Common myeloid progenitor, CD34-positive (primary cell): ENCODE results near the gene KRT86.
"Not testable (repeated sequence)": the region's sequence is repeated elsewhere in the genome, so short reads cannot be mapped to it uniquely, and the experiment has no call there.

Experiments
- CTCF ChIA-PET: fragments of 350-600 bp; sonication (Branson Sonifier 250); formaldehyde crosslinking; loops from one replicate; lab custom pipeline; 2021; ENCODE audit warnings: antibody characterized with exemption; lab: Charles Lee
- POLR2A ChIA-PET: fragments of 350-600 bp; sonication (Branson Sonifier 250); formaldehyde crosslinking; loops from one replicate; lab custom pipeline; 2021; ENCODE audit warnings: antibody characterized with exemption; lab: Charles Lee
- DNase-seq, 3 donors: peaks; one replicate each; pipeline versions ENCODE4 v3.0.0 to v3.0.0-alpha.2; 2013
- H3K27ac ChIP-seq, 2 experiments: 1 replicate in 1 of 2; 2 replicates in 1 of 2; pipeline ENCODE4 v1.7.0; 2013; ENCODE audit warnings: inconsistent platforms in 2 of 2, low read length in 2 of 2, mild to moderate bottlenecking in 2 of 2, low read depth in 1 of 2, moderate library complexity in 1 of 2; ENCODE audit not compliant: severe bottlenecking in 2 of 2, insufficient read depth in 1 of 2, poor library complexity in 1 of 2
- H3K27me3 ChIP-seq, 5 experiments: replicated peaks in 2 of 5; 1 replicate in 3 of 5; 2 replicates in 2 of 5; pipeline versions ENCODE4 v1.6.1 to v1.7.0; 2013; ENCODE audit warnings: low read length in 4 of 5, mild to moderate bottlenecking in 2 of 5, moderate library complexity in 2 of 5, inconsistent platforms in 1 of 5; ENCODE audit not compliant: insufficient read depth in 5 of 5, control insufficient read depth in 4 of 5
- H3K36me3 ChIP-seq, 4 experiments: 1 replicate in 2 of 4; 2 replicates in 2 of 4; pipeline versions ENCODE4 v1.6.1 to v1.7.0; 2013; ENCODE audit warnings: low read length in 3 of 4, control low read depth in 1 of 4, mild to moderate bottlenecking in 1 of 4; ENCODE audit not compliant: control insufficient read depth in 4 of 4, insufficient read depth in 4 of 4
- H3K4me1 ChIP-seq, 4 experiments: 1 replicate in 3 of 4; 2 replicates in 1 of 4; pipeline versions ENCODE4 v1.6.1 to v1.7.1; 2013; ENCODE audit warnings: low read length in 3 of 4, mild to moderate bottlenecking in 3 of 4, control low read depth in 1 of 4, inconsistent platforms in 1 of 4, moderate library complexity in 1 of 4; ENCODE audit not compliant: control insufficient read depth in 4 of 4, insufficient read depth in 4 of 4; ENCODE audit errors: control extremely low read depth in 1 of 4
- H3K4me3 ChIP-seq, 7 experiments: 1 replicate in 4 of 7; 2 replicates in 3 of 7; pipeline versions ENCODE4 v1.5.1 to v1.7.0; 2013; ENCODE audit warnings: mild to moderate bottlenecking in 7 of 7, low read length in 6 of 7, moderate library complexity in 6 of 7, inconsistent platforms in 2 of 7, low read depth in 2 of 7, control low read depth in 1 of 7; ENCODE audit not compliant: insufficient read depth in 4 of 7, control insufficient read depth in 1 of 7; ENCODE audit errors: extremely low read depth in 1 of 7
- H3K9me3 ChIP-seq, 5 experiments: 1 replicate in 4 of 5; 2 replicates in 1 of 5; pipeline versions ENCODE4 v1.6.1 to v1.7.1; 2013; ENCODE audit warnings: low read length in 4 of 5, mild to moderate bottlenecking in 2 of 5, inconsistent platforms in 1 of 5, low read depth in 1 of 5, moderate library complexity in 1 of 5; ENCODE audit not compliant: control insufficient read depth in 4 of 5, insufficient read depth in 2 of 5; ENCODE audit errors: control extremely low read depth in 1 of 5
- WGBS: methylation state at CpG from one replicate; pipeline ENCODE4 v1.1.5; 2013; ENCODE audit not compliant: insufficient coverage; 5-methylcytosine and 5-hydroxymethylcytosine counted together

The KRT86 gene

GRCh38 chr12:52310622-52311284 lies 36.3 kb downstream of the KRT86 start:
- DNase-seq: peak in 1 of 3 donors; percentile 5
- H3K4me1 ChIP-seq: peaks cover 0 to 11% (median 9%) of the 10 kb centered on the region in 4 experiments
- peaks cover 3 to 62% (median 30%) of the 10 kb centered on the region in 5 experiments for H3K27me3 ChIP-seq
- ChIA-PET POLR2A (no interaction called here), CTCF (interaction anchor here (0.7 to 10.0 kb wide), 14 partner anchors 13 to 232 kb away, joined by 3 to 151 read pairs (median 6); partner anchors contain the start of gene KRT83)
- H3K36me3 ChIP-seq: no peaks in the 10 kb centered on the region
- H3K4me3 ChIP-seq: no peak overlapping the region
- H3K27ac ChIP-seq: no peak overlapping the region
- no peaks in the 10 kb centered on the region for H3K9me3 ChIP-seq
- 95% methylated on average over 3 of the region's 5 CpGs for WGBS

DNA sequence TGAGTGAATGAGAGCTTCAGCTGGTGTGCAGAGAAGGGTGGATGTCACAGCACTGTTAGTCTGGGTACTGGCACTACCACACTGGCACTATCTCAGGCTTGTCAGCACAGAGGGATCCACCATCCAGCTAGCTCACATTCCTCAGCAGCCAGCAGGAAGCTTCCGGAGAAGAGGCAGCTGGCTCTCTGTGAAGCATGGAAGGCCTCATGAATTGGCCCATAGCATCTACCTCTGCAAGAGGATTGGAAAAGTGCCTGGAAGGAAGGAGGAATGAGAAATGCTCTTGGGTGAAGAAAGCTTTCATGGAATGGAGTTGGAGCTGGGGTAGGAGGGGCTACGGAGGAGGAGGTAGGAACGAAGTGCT lies 36.8 kb downstream of the KRT86 start:
- Histone ChIP-seq H3K27me3 (peaks cover 3 to 62% (median 29%) of the 10 kb centered on the region in 5 experiments), H3K9me3 (no peaks in the 10 kb centered on the region), H3K4me1 (peaks cover 0 to 11% (median 9%) of the 10 kb centered on the region in 4 experiments), H3K36me3 (no peaks in the 10 kb centered on the region), H3K4me3 (no peak overlapping the region), H3K27ac (no peak overlapping the region)
- POLR2A ChIA-PET: no interaction called here
- DNase-seq: no peak
- CTCF ChIA-PET: interaction anchor here (0.7 to 10.0 kb wide), 12 partner anchors 12 to 232 kb away, joined by 3 to 151 read pairs (median 7); partner anchors contain the start of gene KRT83
- 100% methylated on average over 3 of the region's 3 CpGs for WGBS

- CTCF ChIA-PET: interaction anchor here (0.9 to 10.0 kb wide), 12 partner anchors 12 to 163 kb away, joined by 3 to 151 read pairs (median 8); partner anchors contain the start of gene KRT83
- Histone ChIP-seq H3K36me3 (no peaks in the 10 kb centered on the region), H3K4me1 (peaks cover 0 to 11% (median 9%) of the 10 kb centered on the region in 4 experiments), H3K27ac (no peak overlapping the region), H3K9me3 (no peaks in the 10 kb centered on the region), H3K27me3 (peaks cover 3 to 54% (median 27%) of the 10 kb centered on the region in 5 experiments), H3K4me3 (no peak overlapping the region)
- no peak for DNase-seq
- POLR2A ChIA-PET: interaction anchor here (0.6 kb wide), 1 partner anchor 64 kb away, joined by 4 read pairs; no protein-coding TSS in a partner anchor
- WGBS: 100% methylated on average over 1 of the region's 4 CpGs
Measured at GRCh38 chr12:52312086-52312485, 37.6 kb downstream of the KRT86 start.

DNA sequence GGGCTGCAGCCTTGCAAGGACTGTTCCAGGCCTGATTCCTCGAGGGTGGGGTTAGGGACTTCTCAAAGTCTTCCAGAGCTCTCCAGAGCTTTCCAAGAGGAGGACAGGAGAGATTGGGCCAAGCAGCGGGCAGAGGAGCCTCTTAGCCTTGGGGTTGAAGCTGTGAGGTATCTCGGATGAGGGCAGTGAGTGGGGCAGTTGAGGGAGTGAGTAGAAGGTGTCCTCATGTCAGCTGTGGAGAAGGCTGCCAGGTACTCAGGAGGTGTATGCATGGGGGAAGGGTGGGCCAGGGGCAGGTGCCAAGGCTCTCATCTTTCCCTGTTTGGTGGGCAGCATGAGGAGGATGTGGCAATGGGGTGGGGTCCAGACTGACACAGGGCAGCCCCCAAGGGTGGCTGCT lies 39.0 kb downstream of the KRT86 start:
- no peak for DNase-seq
- Histone ChIP-seq H3K4me3 (no peak overlapping the region), H3K27me3 (peaks cover 0 to 41% (median 20%) of the 10 kb centered on the region in 5 experiments), H3K9me3 (no peaks in the 10 kb centered on the region), H3K4me1 (peaks cover 0 to 5% (median 1%) of the 10 kb centered on the region in 4 experiments), H3K27ac (no peak overlapping the region), H3K36me3 (no peaks in the 10 kb centered on the region)
- ChIA-PET POLR2A (no interaction called here), CTCF (interaction anchor here (1.6 to 10.0 kb wide), 2 partner anchors 10 to 19 kb away, joined by 10 to 151 read pairs; partner anchors contain the start of gene KRT83)
- 96% methylated on average over 3 of the region's 3 CpGs for WGBS

GRCh38 chr12:52313926-52314325 lies 39.5 kb downstream of the KRT86 start:
- H3K9me3 ChIP-seq: no peaks in the 10 kb centered on the region
- no peak overlapping the region for H3K27ac ChIP-seq
- H3K36me3 ChIP-seq: no peaks in the 10 kb centered on the region
- H3K27me3 ChIP-seq: peaks cover 0 to 40% (median 18%) of the 10 kb centered on the region in 5 experiments
- ChIA-PET POLR2A (no interaction called here), CTCF (interaction anchor here (3.0 to 10.0 kb wide), 2 partner anchors 10 to 15 kb away, joined by 42 to 151 read pairs; partner anchors contain the start of gene KRT83)
- no peak for DNase-seq
- 96% methylated on average over 7 of the region's 9 CpGs for WGBS
- no peak overlapping the region for H3K4me3 ChIP-seq
- H3K4me1 ChIP-seq: peaks cover 0 to under 1% (median 0%) of the 10 kb centered on the region in 4 experiments

DNA sequence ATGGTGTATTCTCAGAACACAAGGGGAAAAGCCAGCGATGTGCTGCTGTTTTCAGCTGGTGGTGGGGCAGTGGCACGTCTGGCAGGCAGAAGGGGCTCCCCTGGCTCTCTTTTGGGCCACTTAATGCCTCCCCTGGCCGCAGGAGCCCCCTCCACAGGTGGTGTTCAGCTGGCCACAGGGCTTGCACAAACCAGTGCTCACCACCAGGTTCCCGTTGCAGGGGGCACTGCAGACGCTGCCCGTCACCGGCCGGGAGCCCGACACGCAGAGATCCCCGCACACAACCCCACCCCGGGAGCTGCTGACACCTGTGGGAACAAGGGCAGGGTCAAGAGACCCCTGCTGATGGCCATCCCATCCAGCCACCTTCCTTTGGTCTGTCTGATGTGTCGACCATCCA lies 40.1 kb downstream of the KRT86 start:
- 92% methylated on average over 12 of the region's 13 CpGs for WGBS
- peaks cover 0 to 36% (median 17%) of the 10 kb centered on the region in 5 experiments for H3K27me3 ChIP-seq
- ChIA-PET POLR2A (no interaction called here), CTCF (interaction anchor here (0.7 to 3.0 kb wide), 4 partner anchors 8 to 99 kb away, joined by 3 to 42 read pairs (median 3); no protein-coding TSS in a partner anchor)
- H3K36me3 ChIP-seq: no peaks in the 10 kb centered on the region
- H3K4me3 ChIP-seq: no peak overlapping the region
- no peak for DNase-seq
- no peak overlapping the region for H3K27ac ChIP-seq
- H3K9me3 ChIP-seq: no peaks in the 10 kb centered on the region
- no peaks in the 10 kb centered on the region for H3K4me1 ChIP-seq

GRCh38 chr12:52315721-52316120 lies 41.3 kb downstream of the KRT86 start:
- H3K4me3 ChIP-seq, H3K4me1 ChIP-seq, H3K9me3 ChIP-seq, H3K27ac ChIP-seq, H3K36me3 ChIP-seq, POLR2A ChIA-PET: not testable (repeated sequence)
- DNase-seq: peak; percentile 18 to 49 (median 45)
- H3K27me3 ChIP-seq: peaks cover 0 to 39% (median 15%) of the 10 kb centered on the region in 5 experiments
- CTCF ChIA-PET: interaction anchor here (0.9 to 3.0 kb wide), 11 partner anchors 9 to 582 kb away, joined by 3 to 42 read pairs (median 4); partner anchors contain the start of gene KRT85
- WGBS: 70% methylated on average over 4 of the region's 9 CpGs
